Activated CD4-positive, alpha-beta T cell treated with anti-CD3 and anti-CD28 coated beads, Interleukin-2, amount 50 U/mL, for 48 hours (primary cell): ENCODE data around the gene GBGT1.

Experiments used
- DNase-seq, 2 experiments: peaks; one replicate each; pipeline ENCODE4 v3.0.0-alpha.2; 2020

The GBGT1 gene

DNA sequence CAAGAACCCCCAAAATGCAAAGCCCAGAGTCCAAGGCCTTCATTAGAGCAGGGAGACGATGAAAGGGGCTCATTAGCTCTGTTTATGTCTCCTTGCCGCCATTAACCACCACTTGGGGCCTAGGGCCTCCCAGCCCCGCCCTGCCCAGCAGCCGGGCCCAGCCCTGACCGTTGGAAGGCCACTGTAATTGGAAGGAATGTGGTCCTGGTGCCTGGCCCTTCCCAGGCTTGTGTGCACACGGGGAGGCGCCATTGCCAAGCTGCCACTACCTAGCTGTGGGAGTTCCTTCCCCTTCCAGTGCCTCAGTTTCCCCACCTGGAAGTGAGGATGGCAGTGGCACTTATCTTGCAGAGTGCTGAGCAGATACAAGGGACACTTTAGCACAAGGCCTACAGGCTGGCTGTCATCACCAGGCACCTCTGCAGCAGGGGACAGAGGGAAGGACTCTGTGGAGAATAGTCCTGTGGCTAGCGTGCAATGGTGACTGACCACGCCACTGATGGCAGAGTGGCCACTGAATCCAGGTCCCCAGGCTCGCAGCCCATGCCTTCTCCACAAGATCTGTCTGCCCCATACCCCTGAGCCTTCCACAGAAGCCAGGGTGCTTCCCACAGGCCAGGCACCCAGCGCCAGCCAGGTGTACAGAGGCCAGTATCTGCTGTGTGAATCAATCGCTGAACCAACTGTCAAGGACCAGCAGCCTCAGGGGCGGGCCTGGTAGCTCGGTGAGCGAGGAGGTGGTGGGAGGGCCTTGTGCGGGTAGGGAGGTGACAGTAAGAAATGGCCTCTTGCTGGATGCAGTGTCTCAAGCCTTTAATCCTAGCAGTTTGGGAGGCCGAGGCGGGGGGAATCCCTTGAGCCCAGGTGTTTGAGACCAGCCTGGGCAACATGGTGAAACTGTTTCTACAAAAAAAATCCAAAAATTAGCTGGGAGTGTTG is 20.8 kb downstream of the GBGT1 start:
- peak; percentile 44 to 54 for DNase-seq

DNA sequence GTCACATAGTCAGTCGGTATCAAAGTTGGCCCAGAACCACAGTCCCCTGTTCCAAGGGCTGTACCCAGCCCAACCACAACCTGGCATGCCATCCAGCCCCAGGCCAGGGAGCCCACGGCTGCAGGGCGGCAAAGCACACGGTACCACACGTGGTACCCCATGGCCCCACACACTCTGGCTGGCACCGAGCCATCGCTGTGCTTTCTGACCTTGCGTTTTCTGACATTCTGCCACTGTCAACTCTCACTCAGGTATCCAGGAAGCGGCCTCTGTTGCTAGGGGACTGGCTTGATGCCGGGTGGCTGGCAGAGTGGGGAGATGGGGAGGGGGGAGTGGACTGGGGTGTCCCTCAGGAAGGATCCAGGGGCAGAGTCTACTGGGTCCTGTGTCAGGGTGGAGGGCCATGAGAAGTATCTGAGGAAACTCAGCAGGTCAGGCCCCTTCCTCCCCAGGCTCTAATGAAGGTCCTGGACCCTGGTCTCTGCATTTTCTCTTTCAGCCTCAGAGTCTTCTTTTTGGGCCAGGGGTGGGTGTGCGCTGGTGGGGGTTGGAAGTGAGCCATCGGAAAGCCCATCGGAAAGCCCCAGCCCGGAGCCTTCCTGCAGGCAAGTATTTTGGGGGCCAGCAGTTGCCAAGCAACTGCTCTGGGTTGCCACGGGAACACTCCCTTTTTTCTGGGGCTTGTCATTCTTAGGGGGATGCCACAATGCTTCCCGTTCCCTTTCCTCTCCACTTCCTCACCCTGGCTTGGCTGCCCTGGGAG is 21.7 kb downstream of the GBGT1 start:
- DNase-seq, result peak; percentile 68 to 74

DNA sequence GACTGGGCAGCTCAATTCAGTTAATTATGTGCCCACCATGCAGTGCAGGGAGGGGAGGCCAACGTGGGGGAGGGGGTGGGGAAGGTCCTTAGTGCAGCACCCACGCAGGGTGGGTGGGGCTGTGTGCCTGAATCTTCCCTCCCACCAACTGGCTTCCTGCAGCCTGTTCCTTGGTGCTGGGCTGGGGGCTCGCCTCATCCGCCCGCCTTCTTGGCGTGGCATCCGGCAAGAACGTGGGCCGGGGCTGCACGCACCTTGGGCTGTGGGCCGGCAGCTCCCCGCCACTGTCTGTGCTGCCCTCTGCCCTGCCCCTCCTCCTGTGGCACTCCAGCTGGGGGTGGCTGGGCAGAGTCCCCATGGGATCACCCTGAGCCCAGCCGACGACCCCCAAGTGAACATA is 23.1 kb downstream of the GBGT1 start:
- DNase-seq, result no peak

DNA sequence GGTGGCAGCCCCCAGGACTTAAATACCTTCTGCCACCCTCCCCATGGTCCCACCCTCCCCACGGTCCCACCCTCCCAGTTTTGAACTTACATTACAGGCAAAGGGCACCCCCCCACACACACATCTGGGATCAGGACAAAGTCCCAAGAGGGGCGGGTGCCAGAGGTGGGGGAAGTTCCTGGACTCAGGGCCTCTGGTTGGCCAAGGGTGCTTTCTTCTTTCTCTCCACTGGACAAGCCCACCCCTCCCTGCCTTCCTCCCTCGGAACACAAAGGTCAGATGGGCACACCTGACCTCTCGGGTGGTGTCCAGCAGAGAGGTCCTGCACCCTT is 23.6 kb downstream of the GBGT1 start:
- DNase-seq, result no peak

DNA sequence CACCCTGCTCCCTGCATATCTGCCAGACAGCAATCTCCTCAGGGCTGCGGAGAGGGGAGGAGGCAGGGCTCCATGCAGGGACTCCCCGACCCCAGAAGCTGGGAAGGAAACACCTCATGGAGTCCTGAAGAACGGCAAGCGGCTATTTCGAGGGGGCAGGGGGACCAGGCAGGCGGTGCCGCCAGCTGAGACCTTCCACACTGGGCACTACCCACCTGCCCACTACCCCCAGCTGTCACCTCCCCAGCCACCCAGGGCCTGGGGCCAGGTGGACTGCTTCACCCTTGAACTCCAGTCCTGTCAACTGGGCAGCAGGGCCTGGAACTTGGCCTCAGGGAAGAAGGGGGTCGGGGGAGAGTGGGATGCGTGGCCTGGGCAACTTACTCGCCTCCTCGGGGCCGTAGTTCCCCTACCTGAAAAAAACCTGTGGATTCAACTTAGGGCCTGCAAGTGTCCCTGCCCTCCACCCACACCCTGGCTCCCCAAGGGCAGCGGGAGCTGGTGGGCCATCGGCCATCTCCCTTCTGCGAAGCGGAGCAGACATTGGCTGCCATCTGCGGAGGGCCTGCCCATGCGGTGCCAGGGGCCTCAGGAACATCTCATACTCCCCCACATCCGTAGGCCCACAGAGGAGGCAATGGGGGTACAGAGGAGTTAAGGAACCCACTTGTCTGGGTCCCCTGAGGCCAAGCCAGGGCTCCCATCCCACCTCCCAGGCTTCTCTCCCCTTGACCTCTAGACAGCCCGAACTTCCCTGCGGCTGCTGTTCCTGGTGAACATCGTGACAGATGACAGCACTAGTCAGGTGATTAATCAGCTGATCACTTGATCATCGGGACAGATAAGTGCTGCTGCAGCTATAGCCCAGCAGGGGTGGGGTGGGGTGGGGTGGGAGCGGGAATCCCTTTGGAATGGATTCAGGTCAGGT is 24.2 kb downstream of the GBGT1 start:
- no peak for DNase-seq

DNA sequence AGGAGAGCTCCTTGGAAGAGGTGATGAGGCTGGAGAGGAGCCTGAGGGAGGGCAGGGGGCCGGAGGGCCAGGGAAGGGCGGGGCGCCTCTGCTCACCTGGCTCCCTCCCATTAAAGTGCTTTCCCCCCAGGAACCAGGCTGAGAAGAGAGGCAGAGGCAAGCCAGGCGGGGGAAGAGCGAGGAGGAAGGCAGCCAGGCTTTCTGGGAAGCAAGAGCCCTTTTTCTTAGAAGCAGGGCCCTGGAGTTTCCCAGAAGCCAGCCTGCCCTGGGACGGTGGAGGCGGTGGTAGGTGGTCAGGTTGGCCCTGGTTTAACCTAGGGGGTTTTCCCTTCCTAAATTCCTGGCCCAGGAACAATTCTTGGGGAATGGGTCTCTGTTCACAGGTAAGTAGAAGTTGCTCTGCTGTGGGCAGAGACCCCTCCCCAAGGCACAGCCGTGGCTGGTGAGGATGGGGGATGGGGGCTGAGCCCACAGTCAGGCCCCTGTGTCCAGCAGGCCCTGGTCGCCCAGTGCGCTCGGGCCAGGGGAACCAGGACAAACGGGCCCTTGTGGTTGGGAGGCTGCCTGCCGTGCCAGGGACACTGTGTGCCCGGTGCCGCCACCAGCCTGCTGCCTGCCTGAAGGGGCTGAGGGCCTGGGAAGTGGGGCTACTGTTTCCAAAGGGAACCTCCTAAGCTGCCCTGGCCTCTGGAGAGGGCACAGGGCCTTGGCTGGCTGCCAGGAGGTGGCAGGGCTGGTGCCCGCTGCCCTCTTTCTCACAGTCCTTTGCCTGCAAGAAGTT is 26.1 kb downstream of the GBGT1 start:
- DNase-seq, result peak; percentile 47 to 62

DNA sequence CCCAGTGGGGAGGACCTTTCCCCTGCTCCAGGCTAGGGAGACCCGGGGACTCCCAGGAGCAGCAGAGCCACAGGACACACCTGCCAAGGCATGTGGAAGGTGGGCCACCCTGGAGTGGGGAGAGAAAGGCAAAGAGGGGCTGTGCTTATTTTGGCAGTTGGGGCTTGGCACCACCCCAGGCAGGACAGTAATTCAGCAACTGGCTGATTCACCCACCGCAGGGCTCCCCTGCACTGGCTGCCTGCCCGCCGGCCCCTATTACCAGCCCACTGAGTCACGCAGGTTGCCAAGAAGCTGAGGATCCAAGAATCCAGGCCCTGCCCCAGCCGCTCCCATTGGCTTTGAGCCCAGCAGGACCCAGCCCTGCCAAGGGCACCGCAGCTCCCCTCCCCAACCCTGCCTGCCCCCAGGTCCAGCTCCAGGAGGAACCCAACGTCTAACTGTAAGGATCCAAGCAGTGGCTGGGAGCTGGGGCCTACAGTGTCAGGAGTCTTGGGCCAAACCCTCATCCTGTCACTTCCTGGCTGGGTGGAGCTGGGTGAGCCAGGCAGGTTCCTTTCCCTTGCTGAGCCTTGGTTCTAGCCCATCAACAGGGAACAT is 28.5 kb downstream of the GBGT1 start:
- DNase-seq, result peak; percentile 78 to 85

DNA sequence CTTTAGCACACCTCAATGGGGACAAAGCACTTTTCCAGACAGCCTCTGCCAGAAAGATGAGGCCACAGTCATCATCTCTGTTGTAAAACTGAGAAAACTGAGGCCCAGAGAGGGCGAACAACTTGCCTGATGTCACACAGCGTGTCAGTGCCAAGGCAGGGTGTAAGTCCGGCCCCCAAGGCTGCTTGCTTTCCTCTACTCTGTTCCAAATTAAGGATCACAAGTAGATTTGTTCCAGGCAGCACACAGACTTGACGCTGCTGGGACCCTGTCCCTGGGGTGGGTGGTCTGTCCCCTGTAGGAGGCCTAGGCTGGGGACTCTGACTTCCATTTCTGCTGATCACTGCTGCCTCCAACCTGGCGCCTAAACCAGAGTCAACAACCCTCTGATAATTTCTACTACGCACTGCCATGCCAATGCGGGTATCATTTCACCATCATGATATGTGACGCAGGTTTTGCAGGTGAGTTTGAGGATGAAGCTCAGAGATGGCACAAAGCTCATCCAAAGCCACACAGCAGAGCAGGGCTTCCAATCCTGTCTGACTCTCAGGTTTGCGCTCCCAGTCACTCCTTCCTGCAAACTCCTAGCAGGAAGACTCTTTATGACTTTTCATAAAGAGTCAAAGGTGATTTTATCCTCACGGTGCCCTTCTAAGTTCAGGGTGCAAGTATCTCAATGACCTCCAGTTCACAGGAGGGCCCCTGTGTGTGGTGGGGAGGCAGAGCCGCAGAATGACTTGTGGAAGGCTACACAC is 29.1 kb downstream of the GBGT1 start:
- DNase-seq, result peak; percentile 40 to 51

DNA sequence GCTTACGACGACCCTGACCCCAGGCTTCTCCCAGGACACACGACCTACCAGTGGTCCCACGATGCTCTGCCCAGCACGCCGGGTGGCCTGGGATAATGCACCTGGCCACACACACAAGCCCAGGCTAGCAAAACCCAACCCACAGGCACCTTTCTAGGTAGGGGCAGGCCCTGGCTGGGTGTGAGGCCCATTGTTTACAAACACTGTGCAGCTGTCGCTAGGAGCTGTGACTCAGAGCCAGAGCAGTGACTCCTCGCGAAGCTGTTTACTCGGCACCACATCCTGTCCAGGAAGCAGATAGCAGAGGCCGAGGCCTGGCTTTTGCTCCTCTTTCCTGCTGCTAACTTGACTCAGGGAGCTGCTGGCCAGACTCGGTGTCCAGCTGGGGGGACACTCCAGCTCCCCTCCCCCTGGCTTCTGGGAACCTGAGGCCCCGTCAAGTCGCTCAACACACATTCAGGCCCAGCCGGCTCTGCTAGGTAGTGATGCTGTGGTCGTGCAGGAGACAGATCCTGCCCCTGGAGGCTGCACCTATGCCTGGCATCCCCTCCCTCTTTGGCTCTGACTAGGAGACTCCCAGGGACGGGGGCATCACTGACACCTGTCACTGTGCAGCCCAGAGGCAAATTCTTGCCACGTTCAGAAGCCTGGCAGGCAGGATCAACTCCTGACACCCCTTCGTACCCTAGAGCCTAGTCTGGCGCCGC is 29.9 kb downstream of the GBGT1 start:
- peak; percentile 84 to 89 for DNase-seq

DNA sequence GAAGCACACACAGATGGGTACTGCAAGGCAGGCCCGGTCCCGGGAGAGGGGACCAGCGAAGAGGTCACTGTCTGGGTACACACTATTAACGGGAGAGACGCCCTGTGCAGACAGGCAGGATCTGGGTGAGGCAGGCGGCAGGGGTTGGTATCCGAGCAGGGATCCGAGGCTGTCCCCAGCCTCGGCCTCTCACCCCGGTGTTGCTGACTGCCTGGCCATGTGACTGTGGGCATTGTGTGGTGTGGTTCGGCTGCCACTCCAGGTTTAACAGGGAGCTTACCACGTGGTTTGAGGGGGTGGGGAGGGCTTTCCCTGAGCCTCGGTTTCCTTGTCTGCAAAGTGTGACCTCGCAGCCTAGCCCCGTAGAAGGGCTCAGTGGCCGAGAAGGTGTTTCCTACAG is 31.5 kb downstream of the GBGT1 start:
- no peak for DNase-seq

DNA sequence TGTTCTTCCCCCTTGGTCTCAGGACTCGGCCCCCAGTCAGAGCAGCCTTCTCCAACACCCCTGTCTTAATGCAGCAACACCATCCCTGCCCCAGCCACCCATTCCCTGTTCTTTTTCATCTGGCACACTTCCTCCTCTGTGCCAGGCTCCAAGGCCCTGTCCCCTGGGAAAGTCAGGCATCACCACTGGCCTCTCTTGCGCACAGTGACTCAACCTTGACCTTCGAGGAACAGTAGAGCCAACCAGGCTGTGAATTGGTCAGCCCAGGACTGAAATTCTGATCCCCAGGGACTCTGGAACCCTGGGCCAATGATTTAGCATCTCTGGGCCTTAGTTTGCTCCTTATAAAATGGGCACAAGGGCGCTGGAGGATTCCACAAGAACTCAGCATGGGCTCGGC is 32.2 kb downstream of the GBGT1 start:
- DNase-seq, result no peak

DNA sequence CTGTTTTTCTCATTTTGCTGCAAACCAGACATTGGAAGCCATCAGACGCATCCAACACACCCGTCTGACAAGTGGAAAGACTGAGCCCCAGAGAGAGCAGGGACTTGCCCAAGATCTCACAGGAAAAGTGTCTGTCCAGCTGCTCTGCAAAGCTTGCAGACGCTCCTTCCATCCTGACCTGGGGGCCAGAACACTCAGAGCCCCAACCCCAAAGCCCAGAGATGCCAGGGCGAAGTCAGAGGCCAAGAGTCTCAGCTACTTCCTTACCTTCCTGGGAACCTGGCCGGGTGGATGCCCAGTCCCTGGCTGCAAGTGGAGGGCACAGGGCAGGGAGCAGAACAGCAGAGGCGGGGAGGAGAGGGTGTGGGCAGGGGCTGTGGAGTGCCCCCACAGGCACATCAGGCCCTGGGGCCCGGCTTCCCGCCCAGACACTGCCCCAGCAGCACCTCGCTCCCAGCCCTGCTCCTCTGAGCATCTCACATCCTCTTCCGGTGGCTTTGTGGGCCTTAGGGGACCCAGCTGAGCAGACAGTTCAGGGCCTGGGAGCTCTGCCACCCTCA is 32.9 kb downstream of the GBGT1 start:
- peak; percentile 49 to 62 for DNase-seq

DNA sequence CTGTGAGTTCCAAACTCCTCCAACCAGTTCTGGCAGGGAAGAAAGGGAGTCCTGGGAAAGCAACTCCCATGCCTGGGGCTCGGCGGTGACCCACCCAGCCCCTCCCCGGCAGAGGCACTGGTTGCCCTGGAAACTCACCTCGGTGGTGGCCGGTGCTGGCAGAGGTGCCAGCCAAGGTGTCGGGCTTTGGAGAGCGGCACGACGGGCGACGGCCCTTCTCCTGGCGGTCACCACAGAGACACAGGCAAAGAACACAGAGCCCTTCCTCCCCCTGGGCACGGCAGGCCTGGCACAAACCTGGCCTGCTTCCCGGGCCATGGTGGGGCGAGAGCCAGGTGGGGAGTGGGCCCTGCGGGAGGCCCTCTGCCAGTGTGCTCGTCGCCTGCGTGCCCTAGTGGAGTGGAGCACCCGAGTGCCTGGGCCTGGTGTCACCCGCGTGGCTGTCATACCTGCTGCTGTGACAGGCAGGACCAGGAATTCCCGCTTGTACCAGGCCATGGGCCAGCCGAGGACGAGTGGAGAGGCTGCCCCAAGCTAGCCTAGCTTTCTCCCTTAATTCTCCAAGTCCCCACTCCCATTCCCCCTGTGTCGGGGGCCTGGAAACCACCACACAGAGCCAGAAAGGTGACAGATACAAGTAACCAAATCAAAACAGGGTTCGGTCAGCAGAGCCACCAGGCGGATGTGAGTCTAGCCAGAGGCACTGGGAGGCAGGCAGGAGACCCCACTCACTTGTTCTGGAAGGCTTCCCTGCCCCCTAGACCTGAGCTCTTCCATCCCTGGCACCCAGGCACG is 34.5 kb downstream of the GBGT1 start:
- DNase-seq, result no peak

DNA sequence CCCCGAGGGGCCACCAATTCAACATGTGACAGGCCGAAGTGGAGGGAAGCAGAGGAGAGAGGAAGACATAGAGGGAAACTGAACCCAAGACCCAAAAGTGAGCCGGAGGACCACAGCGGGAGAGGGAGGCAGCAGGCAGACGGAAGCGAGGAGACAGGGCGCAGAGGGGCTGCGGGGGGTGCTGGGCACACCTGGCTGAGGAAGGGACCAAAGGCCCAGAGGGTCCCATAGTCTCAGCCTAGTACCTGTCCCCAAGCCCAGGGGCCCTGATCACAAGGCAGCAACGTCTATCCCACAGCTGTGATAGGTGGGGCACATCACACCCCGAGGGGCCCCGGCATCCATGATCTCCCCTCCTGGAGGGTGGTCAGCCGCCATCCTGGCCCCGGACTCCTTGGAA is 35.6 kb downstream of the GBGT1 start:
- no peak for DNase-seq

DNA sequence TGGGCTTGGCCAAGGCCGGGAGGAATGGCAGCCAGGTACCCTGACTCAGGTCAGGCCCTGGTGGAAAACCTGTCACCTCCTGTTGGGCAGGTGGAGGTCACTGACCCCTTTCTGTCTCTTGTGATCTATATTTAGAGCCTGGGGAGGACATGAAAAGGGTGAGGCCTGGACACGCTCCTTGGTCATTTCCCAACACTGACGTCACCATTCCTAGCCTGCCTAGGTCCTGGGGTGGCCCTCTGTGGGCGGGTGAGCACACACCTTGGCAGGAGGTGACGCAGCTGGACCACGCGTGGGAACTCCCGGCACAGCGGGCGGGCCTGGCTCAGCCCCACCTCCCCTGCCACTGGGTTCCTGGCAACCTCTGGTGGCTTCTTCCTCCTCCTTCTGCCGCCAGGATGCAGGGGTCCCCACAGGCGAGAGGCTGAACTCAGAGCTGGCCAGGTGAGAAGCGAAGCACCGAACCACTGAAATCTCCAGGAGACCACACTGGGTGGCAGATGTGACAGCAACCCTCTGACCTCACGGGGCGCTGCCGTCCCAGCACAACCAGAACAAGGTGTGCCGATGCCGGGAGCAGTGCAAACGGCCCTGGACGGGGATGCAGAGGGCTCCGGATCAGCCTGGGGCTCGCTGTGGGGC is 36.3 kb downstream of the GBGT1 start:
- peak; percentile 47 to 59 for DNase-seq

DNA sequence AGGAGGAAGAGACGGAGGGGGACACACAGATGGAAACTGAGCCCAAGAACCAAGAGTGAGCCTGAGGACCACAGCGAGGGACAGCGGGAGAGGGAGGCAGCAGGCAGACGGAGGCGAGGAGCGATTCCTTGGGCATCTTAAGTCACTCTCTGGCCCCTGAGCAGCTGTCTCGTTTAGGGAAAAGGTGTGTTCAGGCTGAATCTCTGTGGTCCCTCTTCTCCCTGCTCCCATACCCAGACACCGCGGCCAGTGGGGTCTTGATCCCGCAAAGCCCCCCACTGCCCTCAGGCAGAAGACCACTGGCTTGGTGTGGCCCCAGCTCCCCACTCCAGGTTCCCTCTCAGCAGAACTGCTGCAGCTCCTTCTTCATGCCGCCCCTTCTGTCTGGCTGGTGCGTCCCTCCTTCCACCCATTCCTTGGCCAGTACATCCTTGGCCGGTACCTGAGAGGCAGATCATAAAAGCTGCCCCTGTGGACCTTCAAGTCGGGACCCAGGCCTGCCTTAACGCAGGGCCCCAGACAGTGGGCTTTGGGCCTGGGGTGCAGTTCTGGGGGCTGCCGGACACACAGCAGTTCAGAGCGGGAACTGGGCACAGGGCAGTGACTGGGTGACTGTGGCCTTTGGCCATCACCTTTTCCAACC is 36.9 kb downstream of the GBGT1 start:
- no peak for DNase-seq

DNA sequence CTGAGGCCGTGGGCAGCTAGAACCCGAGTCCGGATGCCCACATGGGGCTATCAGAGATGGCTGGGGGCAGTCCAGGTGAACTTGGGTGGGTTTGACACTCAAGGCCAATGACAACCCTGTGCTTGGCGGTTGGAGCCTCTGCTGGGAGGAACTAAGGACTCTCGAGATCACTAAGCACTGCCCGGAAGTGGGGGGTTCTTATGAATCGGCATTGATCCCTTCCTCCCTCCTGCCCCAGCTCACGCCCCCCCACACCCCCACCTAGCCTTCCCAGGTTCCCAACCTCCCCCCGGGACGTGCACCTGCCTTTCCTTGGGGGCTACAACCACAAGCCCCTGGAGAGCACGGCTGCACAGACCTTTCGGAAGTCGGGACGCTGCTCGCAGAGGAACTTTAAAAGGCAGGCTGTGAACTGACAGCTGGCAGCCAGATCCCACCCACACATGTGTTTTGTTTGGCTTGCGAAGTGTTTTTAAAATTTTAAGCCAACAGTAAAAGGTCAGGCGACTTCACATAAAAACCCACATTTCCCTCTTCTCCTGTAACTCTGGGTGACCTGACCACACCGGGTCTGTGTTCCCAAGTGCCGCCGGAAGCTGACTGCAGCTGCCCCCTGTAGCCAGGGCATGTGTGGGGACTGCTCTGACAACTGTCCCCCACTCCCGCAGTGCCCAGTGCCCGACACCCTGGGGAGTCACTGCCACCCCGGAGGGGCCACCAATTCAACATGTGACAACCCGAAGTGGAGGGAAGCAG is 37.6 kb downstream of the GBGT1 start:
- no peak for DNase-seq
